Panc1 (cell line): ENCODE results near the gene FGD4.

Experiments used
- CTCF ChIP-seq: fragments of 450-650 bp; IDR thresholded peaks from 2 replicates; pipeline ENCODE4 v1.5.1; 2017; ENCODE audit warnings: mild to moderate bottlenecking
- POLR2AphosphoS5 ChIP-seq: IDR thresholded peaks from 2 replicates; pipeline ENCODE4 v1.6.1; 2012; ENCODE audit warnings: mild to moderate bottlenecking, low read depth, low read length, moderate library complexity
- SIN3A ChIP-seq: IDR thresholded peaks from 2 replicates; pipeline ENCODE4 v1.6.1; 2012; ENCODE audit warnings: low read depth, mild to moderate bottlenecking, low read length, moderate library complexity, borderline replicate concordance; ENCODE audit not compliant: insufficient read depth
- TCF7L2 ChIP-seq: IDR thresholded peaks from 2 replicates; pipeline ENCODE4 v1.6.1; 2011; ENCODE audit warnings: mild to moderate bottlenecking, low read depth, low read length, inconsistent platforms
- TF ChIP-seq, protein P1 (sequence below), 2 experiments: IDR thresholded peaks; 2 replicates each; pipeline ENCODE4 v1.6.1; 2011 to 2012; ENCODE audit warnings: low read depth in 2 of 2, control low read depth in 1 of 2, low read length in 1 of 2, mild to moderate bottlenecking in 1 of 2, moderate library complexity in 1 of 2; ENCODE audit not compliant: insufficient read depth in 1 of 2

DNA sequence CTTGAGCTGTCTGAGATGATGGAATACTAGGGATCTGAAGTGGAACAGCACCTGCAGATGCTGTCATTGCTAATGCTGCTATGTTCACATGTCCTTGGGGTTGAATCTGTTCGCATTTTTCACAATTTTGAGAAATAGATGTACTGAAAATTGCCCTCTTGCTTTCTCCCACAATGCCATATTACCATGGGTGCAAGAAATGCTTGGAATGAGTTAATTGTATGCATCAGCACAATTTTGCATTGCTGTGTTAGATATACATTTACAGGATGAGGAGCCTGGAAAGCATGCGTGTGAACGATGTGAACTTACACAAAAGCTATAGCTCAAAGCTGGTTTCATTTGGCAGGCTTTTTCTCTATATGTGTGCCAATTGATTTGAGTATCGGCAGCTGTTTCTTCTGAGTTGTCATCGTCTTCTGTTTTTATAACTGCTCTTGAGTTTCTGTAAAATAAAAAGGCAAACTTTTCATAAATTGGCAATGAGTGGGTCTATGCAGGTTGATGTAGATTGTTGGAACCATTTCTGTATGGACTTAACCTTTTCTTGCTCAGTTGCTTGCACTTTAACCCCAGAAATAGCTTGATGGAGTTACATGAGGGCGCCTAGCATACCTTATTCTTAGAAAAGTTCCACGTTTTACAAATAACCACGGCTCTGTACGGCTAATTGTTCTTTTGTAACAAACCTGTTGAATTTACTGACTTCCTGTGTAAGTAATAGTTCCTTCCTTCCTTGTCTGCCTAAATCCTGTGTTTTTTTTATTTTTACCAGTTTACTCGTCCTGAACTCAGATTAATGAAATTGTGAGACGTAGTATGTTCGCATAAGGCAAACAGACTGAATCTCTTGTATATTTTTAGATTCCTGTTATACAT lies 105.9 kb downstream of the FGD4 start:
- TF ChIP-seq CTCF (no peak), TCF7L2 (no peak), SIN3A (no peak), POLR2AphosphoS5 (no peak)
- TF ChIP-seq, protein P1, sequence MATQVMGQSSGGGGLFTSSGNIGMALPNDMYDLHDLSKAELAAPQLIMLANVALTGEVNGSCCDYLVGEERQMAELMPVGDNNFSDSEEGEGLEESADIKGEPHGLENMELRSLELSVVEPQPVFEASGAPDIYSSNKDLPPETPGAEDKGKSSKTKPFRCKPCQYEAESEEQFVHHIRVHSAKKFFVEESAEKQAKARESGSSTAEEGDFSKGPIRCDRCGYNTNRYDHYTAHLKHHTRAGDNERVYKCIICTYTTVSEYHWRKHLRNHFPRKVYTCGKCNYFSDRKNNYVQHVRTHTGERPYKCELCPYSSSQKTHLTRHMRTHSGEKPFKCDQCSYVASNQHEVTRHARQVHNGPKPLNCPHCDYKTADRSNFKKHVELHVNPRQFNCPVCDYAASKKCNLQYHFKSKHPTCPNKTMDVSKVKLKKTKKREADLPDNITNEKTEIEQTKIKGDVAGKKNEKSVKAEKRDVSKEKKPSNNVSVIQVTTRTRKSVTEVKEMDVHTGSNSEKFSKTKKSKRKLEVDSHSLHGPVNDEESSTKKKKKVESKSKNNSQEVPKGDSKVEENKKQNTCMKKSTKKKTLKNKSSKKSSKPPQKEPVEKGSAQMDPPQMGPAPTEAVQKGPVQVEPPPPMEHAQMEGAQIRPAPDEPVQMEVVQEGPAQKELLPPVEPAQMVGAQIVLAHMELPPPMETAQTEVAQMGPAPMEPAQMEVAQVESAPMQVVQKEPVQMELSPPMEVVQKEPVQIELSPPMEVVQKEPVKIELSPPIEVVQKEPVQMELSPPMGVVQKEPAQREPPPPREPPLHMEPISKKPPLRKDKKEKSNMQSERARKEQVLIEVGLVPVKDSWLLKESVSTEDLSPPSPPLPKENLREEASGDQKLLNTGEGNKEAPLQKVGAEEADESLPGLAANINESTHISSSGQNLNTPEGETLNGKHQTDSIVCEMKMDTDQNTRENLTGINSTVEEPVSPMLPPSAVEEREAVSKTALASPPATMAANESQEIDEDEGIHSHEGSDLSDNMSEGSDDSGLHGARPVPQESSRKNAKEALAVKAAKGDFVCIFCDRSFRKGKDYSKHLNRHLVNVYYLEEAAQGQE (IDR thresholded peaks at IDR 0.05; ENCODE audit: insufficient read depth in 1 of 2, low read depth in 2 of 2, low read length in 1 of 2) = no peak
